HL-60 (cell line): ENCODE measurements around the gene NPAS2.

Source experiments
- DNase-seq, 2 experiments: peaks; one replicate each; pipeline ENCODE4 v3.0.0-alpha.2; 2010 to 2020; ENCODE audit warnings: low read depth in 1 of 2, low spot score in 1 of 2
- H3K27ac ChIP-seq: fragments of 250-450 bp; sonication (Bioruptor Pico); replicated peaks from 2 replicates; pipeline ENCODE4 v1.5.1; 2020; ENCODE audit warnings: mild to moderate bottlenecking, moderate library complexity
- H3K27me3 ChIP-seq: fragments of 250-450 bp; sonication (Bioruptor Pico); 2 replicates; pipeline ENCODE4 v1.5.1; 2021; ENCODE audit warnings: mild to moderate bottlenecking, moderate library complexity; ENCODE audit not compliant: insufficient read depth, poor library complexity, severe bottlenecking
- H3K4me3 ChIP-seq: replicated peaks from 2 replicates; pipeline ENCODE4 v1.5.1; 2011; ENCODE audit warnings: mild to moderate bottlenecking, control low read depth, low read length; ENCODE audit not compliant: insufficient read depth
- CTCF ChIP-seq: IDR thresholded peaks from one replicate; pipeline ENCODE4 v1.5.1; 2011; ENCODE audit warnings: low read length, control low read depth, inconsistent platforms; ENCODE audit not compliant: insufficient read depth
- GABPA ChIP-seq: IDR thresholded peaks from 2 replicates; pipeline ENCODE4 v1.6.1; 2012; ENCODE audit warnings: low read depth
- POLR2AphosphoS5 ChIP-seq: IDR thresholded peaks from 2 replicates; pipeline ENCODE4 v1.6.1; 2012; ENCODE audit warnings: low read depth
- REST ChIP-seq: IDR thresholded peaks from 2 replicates; pipeline ENCODE4 v1.6.1; 2012; ENCODE audit warnings: low read depth; ENCODE audit not compliant: insufficient replicate concordance
- SPI1 ChIP-seq: IDR thresholded peaks from 2 replicates; pipeline ENCODE4 v1.6.1; 2012; ENCODE audit warnings: low read depth, mild to moderate bottlenecking, borderline replicate concordance

Gene NPAS2

GRCh38 chr2:100818606-100819369 is 1.2 kb upstream of the NPAS2 start:
- peak in 1 of 2 experiments; percentile 6 for DNase-seq
- Histone ChIP-seq H3K27ac (no peak overlapping the region), H3K27me3 (peaks cover 49% of the 10 kb centered on the region), H3K4me3 (peak overlapping the region; percentile 18; the same call in 1 of the 2 replicates)
- TF ChIP-seq POLR2AphosphoS5 (no peak), REST (no peak), GABPA (no peak), CTCF (no peak), SPI1 (no peak)

GRCh38 chr2:100820273-100820522 is 259 bp downstream of the NPAS2 start:
- no peak for DNase-seq
- H3K27ac ChIP-seq = no peak overlapping the region
- TF ChIP-seq GABPA (no peak), POLR2AphosphoS5 (no peak), SPI1 (no peak), CTCF (no peak), REST (no peak)
- H3K27me3 ChIP-seq = peaks cover 48% of the 10 kb centered on the region
- H3K4me3 ChIP-seq = no peak overlapping the region

- H3K4me3 ChIP-seq = no peak overlapping the region
- H3K27me3 ChIP-seq = peaks cover 48% of the 10 kb centered on the region
- H3K27ac ChIP-seq = no peak overlapping the region
These were observed 750 bp downstream of the NPAS2 start for GRCh38 chr2:100820523-100821254.

More at GRCh38 chr2:100820523-100821254, 750 bp downstream of the NPAS2 start:
- TF ChIP-seq REST (no peak), CTCF (no peak), POLR2AphosphoS5 (no peak), SPI1 (no peak), GABPA (no peak)
- DNase-seq = no peak
